ENCODE results near the gene PSAPL1.

Gene PSAPL1

DNA sequence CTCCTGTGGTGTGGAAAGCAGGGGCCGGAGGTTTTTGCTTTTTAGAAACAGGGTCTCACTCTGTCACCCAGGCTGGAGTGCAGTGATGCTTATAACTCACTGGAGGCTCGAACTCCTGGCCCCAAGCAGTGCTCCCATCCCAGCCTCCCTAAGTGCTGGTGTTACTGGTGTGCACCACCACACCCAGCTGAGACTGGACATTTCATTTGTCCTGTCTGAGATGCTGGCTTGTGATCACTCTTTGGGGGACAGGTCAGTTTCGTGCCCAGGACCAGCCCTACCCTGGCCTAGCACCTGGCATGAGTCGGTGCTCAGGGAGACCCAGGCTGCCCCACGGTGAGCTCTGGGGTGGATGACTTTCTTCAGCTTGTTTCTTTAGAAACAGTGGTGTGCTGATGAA lies 11.3 kb downstream of the PSAPL1 start:
- H3K4me3 ChIP-seq (ENCODE audit: low read depth in 1 of 2, low read length in 2 of 2), result no peak overlapping the region
- no peaks in the 10 kb centered on the region for H3K36me3 ChIP-seq (ENCODE audit: control insufficient read depth in 1 of 2, insufficient read depth in 2 of 2, low read length in 2 of 2)
- H3K27me3 ChIP-seq (ENCODE audit: low read depth, low read length), result no peaks in the 10 kb centered on the region
- H3K9me3 ChIP-seq (ENCODE audit: control insufficient read depth in 1 of 2, low read length in 2 of 2), result peaks cover 0 to under 1% of the 10 kb centered on the region in 2 donors
- no peaks in the 10 kb centered on the region for H3K4me1 ChIP-seq (ENCODE audit: control insufficient read depth in 1 of 2, insufficient read depth in 2 of 2, low read length in 2 of 2)
- no peak overlapping the region for H3K27ac ChIP-seq (ENCODE audit: low read length)

DNA sequence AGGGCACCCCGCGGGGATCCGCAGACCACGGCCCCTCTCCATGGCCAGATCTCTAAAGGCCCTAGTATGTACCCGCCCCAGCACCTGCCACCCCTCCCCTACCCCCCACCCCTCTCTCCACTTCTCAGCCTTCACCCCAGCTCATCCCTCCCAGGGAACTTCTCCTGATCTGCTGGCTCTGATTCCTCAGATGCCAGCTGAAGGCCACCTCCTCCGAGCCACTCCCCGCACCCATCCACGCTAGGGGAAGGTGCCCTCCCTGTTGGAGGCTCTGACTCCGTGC lies 11.9 kb downstream of the PSAPL1 start:
- peaks cover 0 to 3% of the 10 kb centered on the region in 2 donors for H3K9me3 ChIP-seq (ENCODE audit: control insufficient read depth in 1 of 2, low read length in 2 of 2)
- H3K27ac ChIP-seq (ENCODE audit: low read length), result no peak overlapping the region
- no peak overlapping the region for H3K4me3 ChIP-seq (ENCODE audit: low read depth in 1 of 2, low read length in 2 of 2)
- H3K27me3 ChIP-seq (ENCODE audit: low read depth, low read length), result no peaks in the 10 kb centered on the region
- no peaks in the 10 kb centered on the region for H3K36me3 ChIP-seq (ENCODE audit: control insufficient read depth in 1 of 2, insufficient read depth in 2 of 2, low read length in 2 of 2)
- H3K4me1 ChIP-seq (ENCODE audit: control insufficient read depth in 1 of 2, insufficient read depth in 2 of 2, low read length in 2 of 2), result no peaks in the 10 kb centered on the region

DNA sequence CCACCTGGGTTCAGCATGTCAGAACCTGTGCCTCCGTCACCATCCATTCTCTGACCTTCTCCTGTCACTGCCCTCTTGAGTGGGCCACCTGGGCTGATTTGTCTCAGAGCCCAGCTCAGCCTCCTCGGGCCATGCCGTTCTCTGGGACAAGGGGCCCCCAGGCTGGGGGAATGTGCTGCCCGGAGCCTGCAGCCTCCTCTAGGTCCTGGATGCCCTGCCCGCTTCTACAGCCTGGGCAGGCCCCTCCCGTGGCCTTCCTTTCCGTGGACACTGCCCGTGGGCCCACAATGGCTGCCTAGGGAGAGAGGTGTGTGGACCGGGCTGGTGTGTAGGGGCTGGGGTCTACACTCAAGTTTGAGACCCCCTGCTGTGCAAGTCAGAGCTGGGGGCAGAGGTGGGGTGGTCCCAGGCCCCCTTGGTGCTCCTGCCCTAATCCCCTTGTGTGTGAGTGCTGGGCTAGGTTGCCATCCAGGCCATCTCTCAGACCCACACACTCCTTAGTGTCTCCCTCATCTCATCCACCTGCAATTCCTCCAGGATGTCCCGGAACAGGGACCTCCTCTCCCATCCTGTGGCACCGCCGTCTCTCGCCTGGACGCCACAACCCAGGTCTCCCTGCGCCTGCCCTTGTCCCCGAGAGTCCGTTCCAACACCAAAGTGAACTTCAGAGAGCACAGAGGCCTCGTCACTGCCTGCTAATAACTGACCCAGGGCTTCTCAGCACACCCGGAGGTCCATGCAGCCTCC lies 12.4 kb downstream of the PSAPL1 start:
- Histone ChIP-seq H3K4me1 (ENCODE audit: control insufficient read depth in 1 of 2, insufficient read depth in 2 of 2, low read length in 2 of 2) (no peaks in the 10 kb centered on the region), H3K36me3 (ENCODE audit: control insufficient read depth in 1 of 2, insufficient read depth in 2 of 2, low read length in 2 of 2) (no peaks in the 10 kb centered on the region), H3K27me3 (ENCODE audit: low read depth, low read length) (no peaks in the 10 kb centered on the region), H3K27ac (ENCODE audit: low read length) (no peak overlapping the region), H3K9me3 (ENCODE audit: control insufficient read depth in 1 of 2, low read length in 2 of 2) (peaks cover 0 to 3% of the 10 kb centered on the region in 2 donors), H3K4me3 (ENCODE audit: low read depth in 1 of 2, low read length in 2 of 2) (no peak overlapping the region)

DNA sequence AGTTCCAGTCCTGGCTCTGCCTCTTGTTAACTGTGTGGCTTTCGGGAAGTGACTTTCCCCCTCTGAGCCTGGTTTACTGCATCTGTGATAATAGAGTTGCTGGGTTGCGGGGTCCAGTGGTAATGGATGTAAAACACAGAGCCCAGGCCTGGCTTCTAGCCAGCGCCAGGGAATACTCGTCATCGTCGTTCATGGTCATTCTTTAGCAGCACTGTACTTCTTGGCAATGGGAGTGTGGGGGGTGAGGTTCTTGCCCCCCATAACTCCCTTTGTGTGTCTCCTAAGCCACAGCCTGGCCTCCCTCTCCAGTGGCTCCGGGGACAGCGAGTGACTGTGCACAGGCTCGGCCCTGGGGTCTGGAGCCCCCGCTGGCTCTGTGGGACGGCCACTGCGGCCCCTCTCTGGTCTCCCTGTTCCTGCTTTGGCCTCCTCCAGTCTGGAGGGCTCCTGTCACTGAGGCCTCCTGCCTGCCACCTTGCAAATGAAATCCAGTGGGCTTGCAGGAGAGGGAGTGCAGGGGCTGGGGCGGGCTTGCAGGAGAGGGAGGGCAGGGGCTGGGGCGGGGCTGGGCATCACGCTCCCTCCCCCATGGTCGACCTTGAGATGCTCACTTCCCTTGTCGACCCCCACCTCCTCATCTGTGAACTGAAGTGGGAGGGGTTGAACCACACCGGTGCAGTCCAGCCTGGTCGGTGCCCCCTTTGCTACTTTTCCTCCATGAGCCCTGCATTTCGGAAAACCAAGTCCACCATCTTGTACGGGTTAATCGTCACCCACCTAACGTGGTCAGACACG lies 13.2 kb downstream of the PSAPL1 start:
- Histone ChIP-seq H3K36me3 (ENCODE audit: control insufficient read depth in 1 of 2, insufficient read depth in 2 of 2, low read length in 2 of 2) (no peaks in the 10 kb centered on the region), H3K27ac (ENCODE audit: low read length) (no peak overlapping the region), H3K27me3 (ENCODE audit: low read depth, low read length) (no peaks in the 10 kb centered on the region), H3K4me3 (ENCODE audit: low read depth in 1 of 2, low read length in 2 of 2) (no peak overlapping the region), H3K9me3 (ENCODE audit: control insufficient read depth in 1 of 2, low read length in 2 of 2) (peaks cover 0 to 3% of the 10 kb centered on the region in 2 donors), H3K4me1 (ENCODE audit: control insufficient read depth in 1 of 2, insufficient read depth in 2 of 2, low read length in 2 of 2) (no peaks in the 10 kb centered on the region)

DNA sequence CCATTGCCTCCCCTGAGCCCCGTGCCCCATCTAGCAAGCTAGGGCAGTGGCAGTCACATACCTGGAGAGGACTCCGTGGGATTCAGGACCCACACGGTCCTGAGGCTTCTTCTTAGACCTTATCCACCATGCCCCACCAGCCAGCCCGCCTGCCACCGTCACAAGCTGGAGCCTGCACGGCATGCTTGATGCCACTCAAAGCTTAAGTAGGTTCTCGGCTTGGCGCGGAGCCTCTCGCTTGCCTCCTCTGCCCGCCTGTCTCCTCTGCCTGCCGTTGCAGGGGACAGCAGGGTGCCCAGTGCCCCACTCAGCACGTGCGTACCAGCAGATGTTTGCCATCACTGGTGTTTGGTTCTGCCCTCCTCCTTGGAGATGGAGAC lies 14.1 kb downstream of the PSAPL1 start:
- Histone ChIP-seq H3K27me3 (ENCODE audit: low read depth, low read length) (no peaks in the 10 kb centered on the region), H3K4me3 (ENCODE audit: low read depth in 1 of 2, low read length in 2 of 2) (no peak overlapping the region), H3K9me3 (ENCODE audit: control insufficient read depth in 1 of 2, low read length in 2 of 2) (peaks cover 0 to 3% of the 10 kb centered on the region in 2 donors), H3K36me3 (ENCODE audit: control insufficient read depth in 1 of 2, insufficient read depth in 2 of 2, low read length in 2 of 2) (no peaks in the 10 kb centered on the region), H3K27ac (ENCODE audit: low read length) (no peak overlapping the region), H3K4me1 (ENCODE audit: control insufficient read depth in 1 of 2, insufficient read depth in 2 of 2, low read length in 2 of 2) (no peaks in the 10 kb centered on the region)

DNA sequence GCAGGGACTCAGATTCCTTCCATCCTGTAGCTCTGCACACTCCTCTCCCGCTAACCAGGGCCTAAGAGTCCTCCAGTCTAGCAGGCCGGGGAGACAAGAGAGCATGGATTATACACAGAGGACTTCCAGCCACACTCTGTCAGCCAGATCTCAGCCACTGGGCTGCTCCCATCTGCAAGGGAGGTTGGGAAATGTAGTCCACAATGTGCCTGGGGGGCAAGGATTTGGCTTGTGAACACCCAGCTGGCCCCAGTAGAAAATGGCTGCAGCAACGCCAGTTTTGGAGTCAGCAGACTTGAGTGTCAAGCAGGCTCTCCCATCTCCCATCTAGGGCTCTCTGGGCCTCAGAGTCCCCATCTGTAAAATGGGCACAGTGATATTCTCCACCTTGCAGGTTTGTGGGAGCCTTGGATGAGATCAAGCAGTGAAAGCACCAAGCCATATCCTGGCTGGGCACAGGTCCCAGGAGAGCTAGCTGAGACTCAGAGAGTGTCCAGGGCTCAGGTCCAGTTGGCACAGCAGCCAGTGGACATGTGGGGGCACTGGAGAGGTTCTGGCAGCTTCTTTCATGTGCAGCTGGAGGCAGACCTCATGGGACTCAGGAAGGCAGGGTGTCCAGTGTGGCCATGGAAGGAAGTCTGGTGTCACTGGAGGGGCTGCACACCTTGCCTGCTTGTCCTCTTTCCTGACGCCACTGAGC lies 14.6 kb downstream of the PSAPL1 start:
- H3K4me3 ChIP-seq (ENCODE audit: low read depth in 1 of 2, low read length in 2 of 2), result no peak overlapping the region
- H3K27ac ChIP-seq (ENCODE audit: low read length), result no peak overlapping the region
- no peaks in the 10 kb centered on the region for H3K4me1 ChIP-seq (ENCODE audit: control insufficient read depth in 1 of 2, insufficient read depth in 2 of 2, low read length in 2 of 2)
- peaks cover 0 to 3% of the 10 kb centered on the region in 2 donors for H3K9me3 ChIP-seq (ENCODE audit: control insufficient read depth in 1 of 2, low read length in 2 of 2)
- H3K27me3 ChIP-seq (ENCODE audit: low read depth, low read length), result no peaks in the 10 kb centered on the region
- no peaks in the 10 kb centered on the region for H3K36me3 ChIP-seq (ENCODE audit: control insufficient read depth in 1 of 2, insufficient read depth in 2 of 2, low read length in 2 of 2)

DNA sequence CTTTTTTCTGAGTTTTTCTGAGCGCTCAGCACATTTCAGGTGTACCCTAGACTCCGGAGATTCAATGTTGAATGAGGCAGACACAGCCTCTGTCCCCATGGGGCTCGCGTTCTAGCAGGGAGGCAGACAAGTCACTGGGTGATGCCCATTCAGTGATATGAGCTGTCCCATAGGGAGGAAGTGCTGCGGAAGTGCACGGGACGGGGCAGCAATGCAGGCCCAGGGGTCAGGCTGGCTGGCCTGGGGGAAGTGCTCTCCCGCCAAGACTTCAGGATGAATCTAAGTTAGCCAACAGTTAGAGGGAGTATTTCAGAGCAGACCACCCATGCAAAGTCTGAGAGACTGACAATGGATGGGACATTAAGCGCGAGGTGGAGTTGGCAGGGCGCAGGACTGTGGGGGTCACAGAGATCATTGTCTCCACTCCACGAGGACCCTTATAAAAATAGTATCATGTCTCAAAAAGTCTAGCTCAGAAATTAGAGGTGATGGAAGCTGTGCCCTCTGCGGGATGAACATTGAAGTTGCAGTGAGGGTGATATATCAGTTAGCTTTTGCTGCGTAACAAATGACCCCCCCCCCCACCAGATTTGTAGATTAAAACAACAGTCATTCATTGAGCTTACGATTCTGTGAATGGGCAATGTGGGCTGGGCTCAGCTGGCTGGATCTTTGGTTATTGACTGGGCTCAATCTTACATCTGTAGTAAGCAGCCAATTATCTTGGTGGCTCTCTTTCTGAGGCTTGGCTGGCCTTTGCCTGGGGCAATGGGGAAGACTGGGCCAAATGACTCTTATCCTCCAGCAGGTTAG lies 16.4 kb downstream of the PSAPL1 start:
- H3K27ac ChIP-seq (ENCODE audit: low read length), result no peak overlapping the region
- peaks cover 0 to 3% of the 10 kb centered on the region in 2 donors for H3K9me3 ChIP-seq (ENCODE audit: control insufficient read depth in 1 of 2, low read length in 2 of 2)
- no peaks in the 10 kb centered on the region for H3K36me3 ChIP-seq (ENCODE audit: control insufficient read depth in 1 of 2, insufficient read depth in 2 of 2, low read length in 2 of 2)
- H3K27me3 ChIP-seq (ENCODE audit: low read depth, low read length), result no peaks in the 10 kb centered on the region
- no peak overlapping the region for H3K4me3 ChIP-seq (ENCODE audit: low read depth in 1 of 2, low read length in 2 of 2)
- no peaks in the 10 kb centered on the region for H3K4me1 ChIP-seq (ENCODE audit: control insufficient read depth in 1 of 2, insufficient read depth in 2 of 2, low read length in 2 of 2)

DNA sequence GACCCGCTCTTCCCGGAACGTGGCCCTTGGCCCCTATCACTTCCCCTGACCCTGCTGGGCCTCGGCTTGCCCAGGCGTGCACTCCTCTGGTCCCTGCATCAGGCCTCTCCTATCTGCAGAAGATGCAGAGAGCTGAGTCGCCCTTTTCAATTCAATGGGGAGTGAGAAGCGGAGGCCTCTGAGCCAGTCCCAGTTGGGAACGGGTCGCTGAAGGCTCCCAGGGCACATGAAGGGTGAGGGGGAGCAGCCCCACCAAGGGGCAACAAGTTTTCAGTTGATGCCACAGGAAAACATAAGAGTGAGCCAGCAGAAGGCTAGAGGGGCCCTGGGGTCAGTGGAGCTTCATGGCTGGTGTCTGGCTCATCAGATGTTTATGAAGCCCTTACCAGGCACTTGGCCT lies 17.1 kb downstream of the PSAPL1 start:
- no peak overlapping the region for H3K27ac ChIP-seq (ENCODE audit: low read length)
- peaks cover 0 to 3% of the 10 kb centered on the region in 2 donors for H3K9me3 ChIP-seq (ENCODE audit: control insufficient read depth in 1 of 2, low read length in 2 of 2)
- H3K4me1 ChIP-seq (ENCODE audit: control insufficient read depth in 1 of 2, insufficient read depth in 2 of 2, low read length in 2 of 2), result peaks cover 0 to 2% of the 10 kb centered on the region in 2 donors
- H3K27me3 ChIP-seq (ENCODE audit: low read depth, low read length), result no peaks in the 10 kb centered on the region
- no peaks in the 10 kb centered on the region for H3K36me3 ChIP-seq (ENCODE audit: control insufficient read depth in 1 of 2, insufficient read depth in 2 of 2, low read length in 2 of 2)
- H3K4me3 ChIP-seq (ENCODE audit: low read depth in 1 of 2, low read length in 2 of 2), result no peak overlapping the region

DNA sequence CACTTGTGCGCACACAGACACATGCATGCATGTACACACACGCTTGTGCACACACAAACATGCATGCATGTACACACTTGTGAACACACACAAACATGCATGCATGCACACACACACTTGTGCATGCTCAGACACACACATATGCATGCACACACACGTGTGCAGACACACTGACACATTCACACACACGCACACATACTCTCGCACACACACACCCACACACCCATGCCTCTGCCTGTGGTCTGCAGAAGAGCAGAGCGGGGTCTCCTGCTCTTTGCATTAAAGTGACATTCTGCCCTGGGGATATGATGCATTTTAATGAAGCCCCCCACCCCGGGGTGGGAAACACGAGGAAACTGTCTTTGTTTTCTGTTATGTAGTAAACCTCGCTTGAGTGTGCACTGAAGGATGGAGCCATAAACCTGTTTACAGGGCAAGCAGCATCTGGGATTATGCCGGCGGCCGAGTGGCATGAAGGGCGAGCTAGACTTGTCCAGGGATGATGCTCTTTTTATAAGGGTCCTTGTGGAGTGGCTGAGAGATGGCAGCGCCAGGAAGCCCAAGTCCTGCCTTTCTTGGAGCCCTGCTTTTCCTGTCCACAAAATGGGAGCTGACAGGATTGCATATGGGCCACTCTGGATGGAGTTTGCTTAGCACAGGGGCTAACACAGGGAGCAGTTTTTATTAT lies 17.8 kb downstream of the PSAPL1 start:
- Histone ChIP-seq H3K27me3 (ENCODE audit: low read depth, low read length) (no peaks in the 10 kb centered on the region), H3K27ac (ENCODE audit: low read length) (no peak overlapping the region), H3K4me3 (ENCODE audit: low read depth in 1 of 2, low read length in 2 of 2) (no peak overlapping the region), H3K36me3 (ENCODE audit: control insufficient read depth in 1 of 2, insufficient read depth in 2 of 2, low read length in 2 of 2) (no peaks in the 10 kb centered on the region), H3K4me1 (ENCODE audit: control insufficient read depth in 1 of 2, insufficient read depth in 2 of 2, low read length in 2 of 2) (peaks cover 0 to 9% of the 10 kb centered on the region in 2 donors), H3K9me3 (ENCODE audit: control insufficient read depth in 1 of 2, low read length in 2 of 2) (peaks cover 0 to 3% of the 10 kb centered on the region in 2 donors)

DNA sequence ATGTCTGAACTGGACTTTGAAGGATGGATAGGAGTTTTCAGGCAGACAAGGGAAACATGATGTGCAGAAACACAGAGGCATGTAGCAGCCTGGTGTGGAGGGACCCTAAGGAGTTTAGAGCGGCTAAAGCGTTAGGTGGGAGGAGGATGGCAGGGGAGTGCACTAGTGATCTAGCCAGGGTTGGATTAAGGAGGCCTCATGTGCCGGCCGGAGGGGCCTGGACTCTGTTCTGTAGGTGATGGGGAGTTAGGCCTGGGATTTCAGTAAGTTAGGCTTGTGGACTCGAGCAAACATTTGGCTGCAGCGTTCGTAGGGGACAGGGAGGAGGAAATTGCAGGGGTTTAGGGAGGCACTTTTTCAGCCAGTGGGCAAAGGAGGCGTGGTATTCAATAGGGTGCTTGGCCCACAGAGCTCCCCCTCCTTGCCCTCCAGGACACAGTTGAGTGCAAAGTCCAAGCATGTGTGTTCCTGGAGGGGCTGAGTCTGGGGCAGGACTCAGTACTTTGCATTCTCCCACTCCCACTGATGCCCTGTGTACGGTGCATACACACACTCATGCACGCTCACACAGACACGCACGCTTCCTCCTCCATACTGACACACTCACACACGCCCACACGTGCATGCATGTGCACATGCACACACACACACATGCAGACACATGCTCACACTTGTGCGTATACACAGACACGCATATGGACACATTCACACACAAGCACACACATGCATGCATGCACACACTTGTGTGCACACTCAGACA lies 18.6 kb downstream of the PSAPL1 start:
- peaks cover 0 to 17% of the 10 kb centered on the region in 2 donors for H3K4me1 ChIP-seq (ENCODE audit: control insufficient read depth in 1 of 2, insufficient read depth in 2 of 2, low read length in 2 of 2)
- peaks cover 0 to 3% of the 10 kb centered on the region in 2 donors for H3K9me3 ChIP-seq (ENCODE audit: control insufficient read depth in 1 of 2, low read length in 2 of 2)
- no peak overlapping the region for H3K27ac ChIP-seq (ENCODE audit: low read length)
- no peaks in the 10 kb centered on the region for H3K27me3 ChIP-seq (ENCODE audit: low read depth, low read length)
- H3K36me3 ChIP-seq (ENCODE audit: control insufficient read depth in 1 of 2, insufficient read depth in 2 of 2, low read length in 2 of 2), result no peaks in the 10 kb centered on the region
- no peak overlapping the region for H3K4me3 ChIP-seq (ENCODE audit: low read depth in 1 of 2, low read length in 2 of 2)

Data from muscle layer of duodenum (tissue), 2 donors.